Vagina (tissue), 2 donors: Measurements from ENCODE around the gene NNMT. TPM values are rescaled to one million over a fixed set of nuclear protein-coding genes. Genes with fewer than 3 reads are reported as not detected.
A peak's percentile ranks its signal among the peaks of the same experiment; 100 is the strongest.

ENCODE experiments used
- DNase-seq, 2 donors: peaks; one replicate each; pipeline ENCODE4 v3.0.0-alpha.2; 2017; ENCODE audit errors: extremely low spot score in 2 of 2
- H3K27ac ChIP-seq: fragments of 200-600 bp; sonication (generic); one replicate; pipeline ENCODE4 v1.5.1; 2019
- H3K27me3 ChIP-seq: fragments of 200-600 bp; sonication (generic); one replicate; pipeline ENCODE4 v1.5.1; 2019
- H3K36me3 ChIP-seq, 2 donors: fragments of 200-600 bp; sonication (generic); one replicate each; pipeline ENCODE4 v1.5.1; 2017 to 2019
- H3K4me1 ChIP-seq: fragments of 200-600 bp; sonication (generic); one replicate; pipeline ENCODE4 v1.5.1; 2019
- H3K4me3 ChIP-seq, 2 donors: fragments of 200-600 bp; sonication (generic); 1 replicate in 1 of 2; 2 replicates in 1 of 2; pipeline ENCODE4 v1.5.1; 2016 to 2019
- H3K9me3 ChIP-seq: fragments of 200-600 bp; sonication (generic); one replicate; pipeline ENCODE4 v1.5.1; 2019
- POLR2A ChIP-seq, 2 donors: fragments of 450-650 bp; IDR thresholded peaks; one replicate each; pipeline ENCODE4 v1.6.1; 2017; ENCODE audit warnings: antibody characterized with exemption in 2 of 2, mild to moderate bottlenecking in 2 of 2, moderate library complexity in 2 of 2
- POLR2AphosphoS5 ChIP-seq, 2 donors: sonication (generic); formaldehyde crosslinking; IDR thresholded peaks; one replicate each; pipeline ENCODE4 v1.9.0; 2017; ENCODE audit warnings: antibody characterized with exemption in 2 of 2, mild to moderate bottlenecking in 2 of 2, low read depth in 1 of 2; ENCODE audit not compliant: insufficient read depth in 1 of 2
- intact Hi-C: fragments of 100-400 bp; cut with DNase I; formaldehyde crosslinking; loops from one replicate; pipeline ENCODE4 v1.15.1; 2023
- total RNA-seq: library from RNA; depleted of rRNA; stranded (reverse); fragments of >200 nt; gene quantifications from one replicate; pipeline ENCODE4 v1.2.3, GENCODE V29; 2016
- TF ChIP-seq, protein P1 (sequence below), 3 experiments: fragments of 450-650 bp in 2 of 3; fragments of 200-600 bp in 1 of 3; sonication (generic) in 1 of 3; IDR thresholded peaks; one replicate each; pipeline ENCODE4 v1.5.1; 2017 to 2019; ENCODE audit warnings: antibody characterized with exemption in 3 of 3, mild to moderate bottlenecking in 2 of 3, moderate library complexity in 2 of 3

The NNMT gene
- total RNA-seq, 1 donor from 2014 or later, result 898 TPM

GRCh38 chr11:114277637-114278341, 18.4 kb upstream of the NNMT start:
- no peak for TF ChIP-seq POLR2AphosphoS5 (IDR thresholded peaks at IDR 0.05; ENCODE audit: insufficient read depth in 1 of 2, low read depth in 1 of 2)
- TF ChIP-seq POLR2A (IDR thresholded peaks at IDR 0.05), result no peak
- TF ChIP-seq, protein P1, sequence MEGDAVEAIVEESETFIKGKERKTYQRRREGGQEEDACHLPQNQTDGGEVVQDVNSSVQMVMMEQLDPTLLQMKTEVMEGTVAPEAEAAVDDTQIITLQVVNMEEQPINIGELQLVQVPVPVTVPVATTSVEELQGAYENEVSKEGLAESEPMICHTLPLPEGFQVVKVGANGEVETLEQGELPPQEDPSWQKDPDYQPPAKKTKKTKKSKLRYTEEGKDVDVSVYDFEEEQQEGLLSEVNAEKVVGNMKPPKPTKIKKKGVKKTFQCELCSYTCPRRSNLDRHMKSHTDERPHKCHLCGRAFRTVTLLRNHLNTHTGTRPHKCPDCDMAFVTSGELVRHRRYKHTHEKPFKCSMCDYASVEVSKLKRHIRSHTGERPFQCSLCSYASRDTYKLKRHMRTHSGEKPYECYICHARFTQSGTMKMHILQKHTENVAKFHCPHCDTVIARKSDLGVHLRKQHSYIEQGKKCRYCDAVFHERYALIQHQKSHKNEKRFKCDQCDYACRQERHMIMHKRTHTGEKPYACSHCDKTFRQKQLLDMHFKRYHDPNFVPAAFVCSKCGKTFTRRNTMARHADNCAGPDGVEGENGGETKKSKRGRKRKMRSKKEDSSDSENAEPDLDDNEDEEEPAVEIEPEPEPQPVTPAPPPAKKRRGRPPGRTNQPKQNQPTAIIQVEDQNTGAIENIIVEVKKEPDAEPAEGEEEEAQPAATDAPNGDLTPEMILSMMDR (IDR thresholded peaks at IDR 0.05), result no peak
- H3K27me3 ChIP-seq, result no peaks in the 10 kb centered on the region
- DNase-seq, result peak; percentile 61 to 64
- no peaks in the 10 kb centered on the region for H3K9me3 ChIP-seq
- intact Hi-C loops, result loop anchor here (10.0 kb wide), 1 partner anchor 487 kb away; no protein-coding TSS in a partner anchor
- no peak overlapping the region for H3K27ac ChIP-seq
- no peak overlapping the region for H3K4me3 ChIP-seq
- H3K4me1 ChIP-seq, result peaks cover 27% of the 10 kb centered on the region
- no peaks in the 10 kb centered on the region for H3K36me3 ChIP-seq

DNA sequence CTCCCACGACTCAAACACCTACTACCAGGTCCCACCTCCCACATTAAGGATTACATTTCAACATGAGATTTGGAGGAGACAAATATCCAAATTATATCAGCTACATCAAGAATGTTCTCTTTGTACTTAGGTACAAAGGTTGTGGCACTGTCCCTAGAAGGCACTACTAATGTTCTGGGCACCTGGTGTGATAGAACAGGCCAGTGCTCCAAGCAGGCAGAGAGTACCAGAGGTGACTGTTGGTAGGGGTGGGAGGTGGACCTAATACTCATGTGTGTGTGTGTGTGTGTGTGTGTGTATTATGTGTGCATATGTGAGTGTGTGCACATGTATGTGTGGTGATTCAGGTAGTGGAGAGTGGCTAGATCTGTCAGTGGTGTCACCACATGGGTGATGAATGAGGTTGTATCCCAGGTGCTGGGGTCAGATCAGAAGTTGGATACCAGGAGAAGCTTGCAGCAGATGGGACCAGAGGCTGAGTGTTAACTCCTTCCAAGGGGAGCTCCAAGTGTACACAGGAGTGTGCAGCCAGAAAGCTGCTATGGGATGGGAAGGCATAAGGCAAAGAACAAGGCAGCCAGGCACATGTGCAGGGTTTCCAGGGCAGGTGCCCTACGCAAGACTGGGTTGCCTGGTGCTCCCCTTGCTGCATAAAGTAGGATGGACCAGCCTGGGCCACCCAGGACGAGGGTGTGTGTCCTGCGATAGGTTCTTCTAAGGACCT, 17.7 kb upstream of the NNMT start:
- Histone ChIP-seq H3K9me3 (no peaks in the 10 kb centered on the region), H3K27me3 (no peaks in the 10 kb centered on the region), H3K27ac (no peak overlapping the region), H3K36me3 (no peaks in the 10 kb centered on the region), H3K4me1 (peaks cover 27% of the 10 kb centered on the region), H3K4me3 (no peak overlapping the region)
- intact Hi-C loops, result loop anchor here (10.0 kb wide), 1 partner anchor 486 kb away; no protein-coding TSS in a partner anchor
- peak; percentile 49 to 81 for DNase-seq
- TF ChIP-seq, protein P1 (IDR thresholded peaks at IDR 0.05), result no peak

GRCh38 chr11:114279792-114280546, 16.2 kb upstream of the NNMT start:
- Histone ChIP-seq H3K4me3 (no peak overlapping the region), H3K27ac (peak overlapping the region; percentile 76), H3K9me3 (no peaks in the 10 kb centered on the region), H3K27me3 (no peaks in the 10 kb centered on the region), H3K4me1 (peaks cover 27% of the 10 kb centered on the region), H3K36me3 (no peaks in the 10 kb centered on the region)
- DNase-seq, result peak; percentile 58 to 88
- TF ChIP-seq POLR2AphosphoS5 (IDR thresholded peaks at IDR 0.05; ENCODE audit: insufficient read depth in 1 of 2, low read depth in 1 of 2), result peak in 1 of 2 donors; percentile 38
- no peak for TF ChIP-seq POLR2A (IDR thresholded peaks at IDR 0.05)
- intact Hi-C loops, result loop anchor here (10.0 kb wide), 1 partner anchor 485 kb away; no protein-coding TSS in a partner anchor

GRCh38 chr11:114280696-114281095, 15.5 kb upstream of the NNMT start:
- peak in 1 of 2 donors; percentile 33 for TF ChIP-seq POLR2AphosphoS5 (IDR thresholded peaks at IDR 0.05; ENCODE audit: insufficient read depth in 1 of 2, low read depth in 1 of 2)
- TF ChIP-seq, protein P1 (IDR thresholded peaks at IDR 0.05), result peak in 1 of 3 experiments; percentile 50
- no peak for TF ChIP-seq POLR2A (IDR thresholded peaks at IDR 0.05)
- H3K4me3 ChIP-seq, result no peak overlapping the region
- H3K27ac ChIP-seq, result peak overlapping the region; percentile 76
- H3K9me3 ChIP-seq, result no peaks in the 10 kb centered on the region
- no peaks in the 10 kb centered on the region for H3K36me3 ChIP-seq
- peaks cover 27% of the 10 kb centered on the region for H3K4me1 ChIP-seq
- H3K27me3 ChIP-seq, result no peaks in the 10 kb centered on the region
- peak; percentile 88 to 92 for DNase-seq
- intact Hi-C loops, result no loop called here

GRCh38 chr11:114281388-114281956, 14.7 kb upstream of the NNMT start:
- Histone ChIP-seq H3K36me3 (no peaks in the 10 kb centered on the region), H3K27me3 (no peaks in the 10 kb centered on the region), H3K9me3 (no peaks in the 10 kb centered on the region), H3K4me3 (no peak overlapping the region), H3K4me1 (peaks cover 27% of the 10 kb centered on the region), H3K27ac (peak overlapping the region; percentile 76)
- TF ChIP-seq POLR2AphosphoS5 (IDR thresholded peaks at IDR 0.05; ENCODE audit: insufficient read depth in 1 of 2, low read depth in 1 of 2), result peak in 1 of 2 donors; percentile 53
- TF ChIP-seq, protein P1 (IDR thresholded peaks at IDR 0.05), result no peak
- intact Hi-C loops, result no loop called here
- DNase-seq, result peak in 1 of 2 donors; percentile 81
